Testis (tissue), 3 donors: Measurements from ENCODE around the gene MEGF8. TPM values are rescaled to one million over a fixed set of nuclear protein-coding genes. Genes with fewer than 3 reads are reported as not detected.

Experiments used
- DNase-seq: peaks from one replicate; pipeline ENCODE4 v3.0.0-alpha.2; 2019
- H3K27ac ChIP-seq, 2 donors: fragments of 200-600 bp; sonication (generic); one replicate each; pipeline ENCODE4 v1.5.1; 2019
- H3K27me3 ChIP-seq: fragments of 200-600 bp; sonication (generic); one replicate; pipeline ENCODE4 v1.5.1; 2019
- H3K36me3 ChIP-seq: fragments of 200-600 bp; sonication (generic); one replicate; pipeline ENCODE4 v1.5.1; 2017; ENCODE audit warnings: low read depth; ENCODE audit errors: missing control alignments
- H3K4me1 ChIP-seq: fragments of 200-600 bp; sonication (generic); one replicate; pipeline ENCODE4 v1.5.1; 2019
- H3K4me3 ChIP-seq, 2 donors: fragments of 200-600 bp; sonication (generic); one replicate each; pipeline ENCODE4 v1.5.1; 2017 to 2019
- H3K9me3 ChIP-seq: fragments of 200-600 bp; sonication (generic); one replicate; pipeline ENCODE4 v1.5.1; 2017
- CTCF ChIP-seq, 3 experiments: fragments of 450-650 bp in 2 of 3; fragments of 200-600 bp in 1 of 3; sonication (generic) in 1 of 3; IDR thresholded peaks; one replicate each; pipeline ENCODE4 v1.5.1; 2016 to 2019; ENCODE audit warnings: antibody characterized with exemption in 3 of 3, mild to moderate bottlenecking in 2 of 3, moderate library complexity in 1 of 3
- POLR2A ChIP-seq: fragments of 450-650 bp; IDR thresholded peaks from one replicate; pipeline ENCODE4 v1.6.1; 2017; ENCODE audit warnings: antibody characterized with exemption, mild to moderate bottlenecking, moderate library complexity
- WGBS, 2 donors: methylation state at CpG; one replicate each; pipeline ENCODE4 v1.1.5; 2018; 5-methylcytosine and 5-hydroxymethylcytosine counted together
- intact Hi-C: fragments of 100-400 bp; cut with DNase I; formaldehyde crosslinking; loops from one replicate; pipeline ENCODE4 v1.15.1; 2023; ENCODE audit warnings: low total_unique reads
- polyA plus RNA-seq: library from polyadenylated mRNA; stranded (reverse); fragments of 350-450 nt; fragmentation: Illumina TruSeq; extraction: RNeasy Lipid Tissue Mini Kit (QIAGEN cat#74804); gene quantifications from one replicate; pipeline ENCODE4 v1.2.3, GENCODE V29; 2014; ENCODE audit warnings: low read depth, low replicate concordance; ENCODE audit not compliant: insufficient read depth
- total RNA-seq, 2 donors: library from RNA; depleted of rRNA; stranded (reverse); fragments of >200 nt; gene quantifications; one replicate each; pipeline ENCODE4 v1.2.3, GENCODE V29; 2016

The MEGF8 gene
- total and polyA plus RNA-seq, 3 donors from 2014 or later = 18.8 to 27.3 (median 26.9) TPM

- intact Hi-C loops = no loop called here
- H3K36me3 ChIP-seq = no peaks in the 10 kb centered on the region
- H3K9me3 ChIP-seq = no peaks in the 10 kb centered on the region
- H3K27ac ChIP-seq = no peak overlapping the region
- H3K4me3 ChIP-seq = no peak overlapping the region
- DNase-seq = no peak
- TF ChIP-seq POLR2A (no peak), CTCF (IDR thresholded peaks at IDR 0.05) (no peak)
- H3K27me3 ChIP-seq = no peaks in the 10 kb centered on the region
- 84 to 91% methylated on average over 13 to 22 of the region's 22 CpGs for WGBS, 2 donors
- peaks cover 24% of the 10 kb centered on the region for H3K4me1 ChIP-seq
Measured at GRCh38 chr19:42288881-42289555, 36.4 kb upstream of the MEGF8 start.

GRCh38 chr19:42289556-42290041 lies 35.8 kb upstream of the MEGF8 start:
- DNase-seq = no peak
- intact Hi-C loops = loop anchor here (5.0 kb wide), 1 partner anchor 42 kb away; no protein-coding TSS in a partner anchor
- no peak overlapping the region for H3K4me3 ChIP-seq
- no peaks in the 10 kb centered on the region for H3K36me3 ChIP-seq
- TF ChIP-seq CTCF (IDR thresholded peaks at IDR 0.05) (no peak), POLR2A (no peak)
- WGBS, 2 donors = 91 to 94% methylated on average over 4 to 8 of the region's 8 CpGs
- no peak overlapping the region for H3K27ac ChIP-seq
- H3K4me1 ChIP-seq = peaks cover 24% of the 10 kb centered on the region
- no peaks in the 10 kb centered on the region for H3K27me3 ChIP-seq
- no peaks in the 10 kb centered on the region for H3K9me3 ChIP-seq

GRCh38 chr19:42290136-42290522 lies 35.3 kb upstream of the MEGF8 start:
- intact Hi-C loops = loop anchor here (5.0 kb wide), 1 partner anchor 43 kb away; no protein-coding TSS in a partner anchor
- H3K4me3 ChIP-seq = no peak overlapping the region
- no peaks in the 10 kb centered on the region for H3K9me3 ChIP-seq
- no peak for DNase-seq
- peaks cover 19% of the 10 kb centered on the region for H3K4me1 ChIP-seq
- no peaks in the 10 kb centered on the region for H3K27me3 ChIP-seq
- no peak overlapping the region for H3K27ac ChIP-seq
- no peak for TF ChIP-seq POLR2A
- no peak for TF ChIP-seq CTCF (IDR thresholded peaks at IDR 0.05)
- WGBS, 2 donors = 77 to 83% methylated on average over 11 to 13 of the region's 13 CpGs
- no peaks in the 10 kb centered on the region for H3K36me3 ChIP-seq

- intact Hi-C loops = loop anchor here (5.0 kb wide), 1 partner anchor 43 kb away; no protein-coding TSS in a partner anchor
- no peaks in the 10 kb centered on the region for H3K36me3 ChIP-seq
- DNase-seq = no peak
- H3K4me3 ChIP-seq = no peak overlapping the region
- H3K27ac ChIP-seq = no peak overlapping the region
- no peaks in the 10 kb centered on the region for H3K9me3 ChIP-seq
- TF ChIP-seq CTCF (IDR thresholded peaks at IDR 0.05) (peak; percentile 25 to 40 (median 29)), POLR2A (no peak)
- no peaks in the 10 kb centered on the region for H3K27me3 ChIP-seq
- H3K4me1 ChIP-seq = peaks cover 12% of the 10 kb centered on the region
- 78 to 83% methylated on average over 9 to 31 of the region's 31 CpGs for WGBS, 2 donors
Measured at GRCh38 chr19:42290523-42291434, 34.7 kb upstream of the MEGF8 start.
